Activated CD4-positive, alpha-beta T cell treated with anti-CD3 and anti-CD28 coated beads for 24 hours (primary cell): ENCODE data around the gene KNOP1.
"Not testable (repeated sequence)": the region's sequence is repeated elsewhere in the genome, so short reads cannot be mapped to it uniquely, and the experiment has no call there.

Experiments
- DNase-seq, 2 donors: peaks; one replicate each; pipeline ENCODE4 v3.0.0-alpha.2; 2020; ENCODE audit warnings: low read depth in 2 of 2

KNOP1 gene

DNA sequence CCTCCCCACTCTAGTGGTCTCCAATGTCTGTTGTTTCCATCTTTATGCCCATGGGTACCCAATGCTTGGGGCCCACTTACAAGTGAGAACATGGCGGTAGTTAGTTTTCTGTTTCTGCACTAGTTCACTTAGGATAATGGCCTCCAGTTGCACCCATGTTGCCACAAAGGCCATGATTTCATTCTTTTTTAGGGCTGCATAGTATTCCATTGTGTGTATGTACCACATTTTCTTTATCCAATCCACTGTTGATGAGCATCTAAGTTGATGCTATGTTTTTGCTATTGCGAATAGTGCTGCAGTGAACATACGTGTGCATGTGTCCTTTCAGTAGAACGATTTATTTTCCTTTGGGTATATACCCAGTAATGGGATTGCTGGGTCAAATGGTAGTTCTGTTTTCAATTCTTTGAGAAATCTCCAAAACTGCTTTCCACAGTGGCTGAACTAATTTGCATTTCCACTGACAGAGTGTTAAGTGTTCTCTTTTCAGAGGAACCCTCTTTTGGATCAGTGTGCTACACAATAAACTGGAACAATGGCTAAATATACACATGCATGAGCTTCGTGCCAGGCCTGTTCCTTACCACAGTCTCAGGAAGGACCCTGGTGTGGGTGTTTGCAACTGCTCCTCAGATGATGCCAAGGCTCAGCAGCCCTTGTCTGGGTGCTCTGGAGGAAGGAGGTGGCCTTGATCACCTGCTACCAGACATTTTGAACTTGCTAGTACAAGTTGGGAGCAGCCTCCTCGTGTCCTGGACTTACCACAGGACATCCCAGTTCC is 34.4 kb downstream of the KNOP1 start:
- no peak for DNase-seq

DNA sequence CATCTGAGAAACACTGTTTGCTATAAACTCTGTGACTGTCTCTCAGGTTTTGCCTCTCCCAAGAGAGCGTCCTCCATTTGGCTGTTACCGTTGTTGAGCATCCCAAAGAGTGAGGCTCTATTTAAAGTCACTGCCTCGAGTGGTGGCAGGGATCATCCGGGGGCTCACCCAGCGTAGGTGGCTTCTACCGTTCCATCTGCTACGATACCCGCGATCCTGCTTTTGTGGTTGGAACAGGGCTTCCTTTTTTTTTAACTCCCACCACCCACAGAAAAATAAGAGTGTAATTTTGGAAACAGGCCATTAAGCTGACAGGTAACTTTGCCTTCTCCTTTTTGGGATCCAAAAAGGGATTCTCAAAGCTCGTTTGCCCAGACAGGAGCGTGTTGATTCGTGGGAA is 36.4 kb downstream of the KNOP1 start:
- DNase-seq = no peak

DNA sequence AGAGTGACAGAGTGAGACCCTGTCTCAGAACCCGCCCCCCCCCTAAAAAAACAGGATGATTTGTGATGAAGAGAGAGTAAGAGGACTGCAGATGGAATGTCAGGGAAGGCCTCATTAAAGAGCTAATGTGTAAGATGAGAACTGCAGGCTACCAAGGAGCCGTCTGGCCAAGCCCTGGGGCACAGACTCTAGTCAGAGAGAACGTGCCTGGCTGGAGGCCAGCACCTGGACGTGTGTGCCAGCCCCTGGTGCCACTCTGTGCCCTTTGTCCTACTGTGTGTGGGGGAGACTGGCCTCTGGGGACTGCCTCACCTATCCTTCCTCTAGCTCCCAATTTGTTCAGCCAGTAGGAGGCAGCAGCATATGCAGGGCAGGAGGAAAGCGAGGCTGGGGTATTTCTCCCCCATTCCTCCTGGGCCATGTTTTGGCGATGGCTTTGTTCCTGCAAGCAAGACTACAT is 37.1 kb downstream of the KNOP1 start:
- DNase-seq = no peak

DNA sequence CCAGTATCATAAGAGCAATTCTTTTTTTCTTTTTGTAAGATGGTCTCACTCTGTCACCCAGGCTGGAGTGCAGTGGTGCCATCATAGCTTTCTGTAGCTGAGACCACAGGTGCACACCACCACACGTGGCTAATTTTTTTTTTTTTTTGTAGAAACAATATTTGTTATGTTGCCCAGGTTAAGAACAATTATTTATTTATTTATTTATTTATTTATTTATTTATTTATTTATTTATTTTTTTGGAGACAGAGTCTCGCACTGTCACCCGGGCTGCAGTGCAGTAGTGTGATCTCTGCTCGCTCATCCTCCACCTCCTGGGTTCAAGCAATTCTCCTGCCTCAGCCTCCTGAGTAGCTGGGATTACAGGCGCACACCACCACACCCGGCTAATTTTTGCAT is 38.7 kb downstream of the KNOP1 start:
- DNase-seq = not testable (repeated sequence)

DNA sequence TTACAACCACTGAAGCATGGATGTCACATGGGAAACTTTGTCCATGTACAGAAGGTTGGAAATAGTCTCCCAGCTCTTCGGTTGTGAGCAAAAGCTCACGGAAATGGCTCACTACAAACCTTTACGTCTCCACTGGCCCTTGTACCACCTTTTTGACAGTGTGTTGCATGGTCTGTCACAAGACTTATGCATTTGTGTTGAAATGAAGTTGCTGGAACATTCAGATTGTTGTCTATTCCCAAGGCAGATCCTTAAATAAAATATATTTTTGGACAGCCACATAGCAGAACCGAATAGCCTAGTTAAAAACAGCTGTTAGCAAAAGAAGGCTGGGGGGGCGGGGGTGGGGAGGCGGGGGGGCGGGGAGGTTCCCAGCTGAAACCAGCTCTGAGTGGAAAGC is 39.2 kb downstream of the KNOP1 start:
- DNase-seq = no peak

DNA sequence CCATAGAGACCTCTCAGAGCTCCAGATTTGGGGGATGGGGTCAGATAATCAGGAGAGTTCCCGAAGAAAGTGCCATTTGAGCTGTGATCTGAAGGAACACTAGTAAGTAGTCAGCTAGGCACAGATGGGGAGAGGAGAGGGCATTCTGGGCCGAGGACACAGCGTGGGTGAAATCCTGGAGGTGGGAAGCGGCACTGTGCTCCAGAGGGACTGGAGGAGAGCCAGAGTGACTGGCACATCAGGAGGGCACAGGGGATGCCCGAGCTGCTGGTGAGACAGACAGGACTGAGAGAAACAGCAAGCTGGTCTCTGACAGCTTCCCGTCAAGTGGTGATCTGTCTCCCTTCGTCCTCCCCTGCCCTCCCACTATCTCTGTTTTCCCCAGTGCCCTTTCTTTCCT is 40.6 kb downstream of the KNOP1 start:
- no peak for DNase-seq

DNA sequence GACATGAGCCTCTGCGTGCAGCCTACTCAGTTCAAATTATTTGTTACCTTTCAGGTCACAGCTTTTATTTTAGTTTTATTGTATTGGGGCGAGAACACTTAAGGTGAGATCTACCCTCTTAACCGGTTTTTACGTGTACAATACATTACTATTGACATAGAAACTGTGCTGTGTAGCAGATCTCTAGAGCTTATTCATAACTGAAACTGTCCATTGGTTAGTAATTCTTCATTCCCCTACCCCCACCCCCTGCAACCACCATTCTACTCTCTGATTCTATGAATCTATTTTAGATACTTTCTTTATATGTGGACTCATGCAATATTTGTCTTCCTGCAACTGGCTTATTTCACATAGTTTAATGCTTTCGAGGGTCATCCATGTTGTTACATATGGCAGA is 43.5 kb downstream of the KNOP1 start:
- no peak for DNase-seq

DNA sequence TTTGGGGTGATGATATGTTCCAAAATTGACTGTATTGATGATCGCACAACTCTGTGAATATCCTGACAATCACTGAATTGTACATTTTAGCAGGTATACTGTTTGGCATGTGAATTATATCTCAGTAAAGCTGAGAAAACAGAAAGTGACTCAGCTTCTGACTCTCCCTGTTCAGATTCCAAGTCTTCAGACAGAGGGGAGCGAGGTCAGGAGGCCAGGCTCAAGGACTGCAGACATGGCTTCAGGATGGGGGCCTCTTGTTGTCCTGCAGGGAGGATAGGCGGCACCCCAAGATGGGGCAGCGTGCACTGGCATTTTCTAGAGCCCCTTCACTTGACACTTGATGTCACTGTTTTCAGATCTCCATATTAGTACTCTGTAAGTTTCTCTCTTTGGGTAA is 45.6 kb downstream of the KNOP1 start:
- no peak for DNase-seq

DNA sequence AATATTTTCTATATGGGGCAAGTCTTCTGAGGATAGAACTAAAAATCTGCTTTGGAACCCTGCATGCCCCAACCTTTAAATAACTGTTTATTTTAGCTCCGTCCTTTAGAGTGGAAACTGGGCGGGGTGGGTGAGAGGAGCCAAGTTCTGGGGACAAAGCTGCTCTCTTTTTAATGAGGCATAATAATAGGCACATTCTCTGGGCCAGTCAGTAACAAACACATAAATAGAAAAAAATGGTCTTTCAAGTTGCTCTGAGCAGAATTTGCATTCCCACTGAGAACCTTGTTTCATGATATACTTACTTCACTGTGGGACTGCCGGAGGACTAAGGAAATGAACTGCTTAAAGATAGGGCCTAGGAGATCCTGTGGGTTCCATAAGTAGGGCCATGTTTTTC is 51.5 kb downstream of the KNOP1 start:
- no peak for DNase-seq

DNA sequence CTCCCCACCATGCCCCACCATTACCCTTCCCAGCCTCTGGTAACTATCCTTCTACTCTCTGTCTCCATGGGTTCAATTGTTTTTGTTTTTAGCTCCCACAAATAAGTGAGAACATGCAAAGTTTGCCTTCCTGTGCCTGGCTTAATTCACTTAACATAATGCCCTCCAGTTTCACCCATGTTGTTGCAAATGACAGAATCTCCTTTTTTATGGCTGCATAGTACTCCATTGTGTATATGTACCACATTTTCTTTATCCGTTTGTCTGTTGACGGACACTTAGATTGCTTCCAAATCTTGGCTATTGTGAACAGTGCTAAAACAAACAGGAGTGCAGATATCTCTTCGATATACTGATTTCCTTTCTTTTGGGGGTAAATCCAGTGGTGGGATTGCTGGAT is 52.7 kb downstream of the KNOP1 start:
- not testable (repeated sequence) for DNase-seq

DNA sequence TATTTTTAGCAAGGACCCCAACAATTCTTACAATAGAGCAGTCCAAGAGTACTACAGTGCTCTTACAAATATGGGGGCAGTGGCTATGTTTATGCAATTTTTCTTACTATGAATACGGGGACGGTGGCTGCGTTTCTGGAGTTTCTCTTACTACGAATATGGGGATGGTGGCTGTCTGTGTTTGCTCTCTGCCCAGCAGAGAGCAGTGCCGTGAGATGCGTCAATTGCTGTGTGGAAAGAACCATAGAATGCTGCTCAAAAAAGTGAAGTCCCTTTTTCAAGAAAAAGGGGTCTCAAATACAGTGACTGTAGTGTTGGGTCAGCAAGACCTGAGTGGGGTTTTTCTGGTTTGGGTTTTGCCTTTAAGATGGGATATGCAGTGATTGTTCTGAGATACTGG is 53.9 kb downstream of the KNOP1 start:
- DNase-seq = no peak

DNA sequence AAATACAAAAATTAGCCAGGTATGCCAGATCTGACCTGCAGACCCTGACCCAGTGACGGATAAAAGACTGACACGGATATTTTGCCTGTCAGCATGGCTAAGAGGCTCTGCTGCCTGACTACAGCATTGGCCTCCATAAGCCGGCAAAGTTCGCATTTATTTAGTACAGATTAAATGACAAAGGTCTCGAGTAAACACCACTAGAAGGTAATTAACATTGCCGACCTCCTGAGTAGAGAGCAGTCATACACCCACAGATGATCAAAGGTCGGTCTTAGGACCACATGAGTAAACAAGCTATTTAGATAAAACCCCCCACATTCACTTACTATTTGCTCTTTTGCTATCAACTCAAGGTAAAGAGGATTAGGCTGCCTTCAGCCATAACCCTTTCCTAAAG is 55.7 kb downstream of the KNOP1 start:
- DNase-seq = no peak

DNA sequence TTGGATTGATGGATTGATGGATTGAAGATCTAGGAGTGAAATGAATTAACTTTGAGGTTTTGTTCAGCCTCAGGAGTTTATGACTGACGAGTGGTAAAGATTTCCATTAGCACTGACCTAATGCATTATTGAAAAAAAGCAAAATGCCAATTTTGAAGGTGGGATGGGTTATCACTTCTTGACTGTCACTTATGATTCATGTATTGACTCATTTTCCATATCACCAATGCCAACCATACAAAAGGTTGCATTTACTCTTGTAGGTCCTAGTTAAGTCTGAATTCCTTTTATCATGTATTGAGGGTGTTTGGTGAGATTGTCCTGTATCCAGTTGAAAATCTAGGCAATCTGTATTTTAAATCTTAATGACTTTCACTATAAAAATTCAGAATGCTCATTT is 57.6 kb downstream of the KNOP1 start:
- DNase-seq = no peak

DNA sequence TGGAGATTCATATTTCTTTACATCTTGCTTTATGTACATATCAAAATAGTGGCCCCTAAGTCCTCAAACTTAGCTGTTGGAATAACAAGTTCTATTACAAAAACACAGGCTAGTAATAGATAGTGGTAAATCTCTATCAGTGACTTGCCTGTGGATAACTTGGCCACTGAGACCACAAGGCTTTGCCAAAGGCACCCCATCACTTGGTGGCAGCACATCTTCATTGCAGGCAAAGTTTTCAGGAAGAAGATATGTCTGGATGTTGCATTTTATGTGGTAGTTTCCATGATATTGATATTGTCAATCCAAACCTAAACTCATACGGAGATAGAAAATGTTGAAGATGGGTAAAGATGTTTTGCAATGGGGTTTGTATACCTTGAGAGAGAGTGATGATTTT is 58.5 kb downstream of the KNOP1 start:
- DNase-seq = no peak

DNA sequence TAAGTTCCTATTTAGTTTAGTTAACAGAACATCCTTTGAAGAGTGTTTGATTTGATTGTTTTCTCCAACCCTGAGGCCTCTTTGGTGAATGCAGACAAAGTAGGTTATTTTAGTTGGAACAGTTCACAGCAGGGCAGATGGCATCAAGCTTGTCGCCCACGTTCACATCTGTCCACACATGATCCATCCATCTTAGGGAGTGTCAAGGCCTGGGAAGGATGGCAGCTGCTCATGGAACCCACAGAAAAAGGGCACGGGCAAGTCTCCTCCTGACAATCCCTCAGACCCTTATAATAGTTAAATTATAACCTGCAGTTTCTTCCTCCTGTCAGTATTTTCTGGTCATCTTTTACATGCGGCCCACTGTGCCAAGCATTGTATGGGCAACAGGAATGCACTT is 60.2 kb downstream of the KNOP1 start:
- DNase-seq = no peak

DNA sequence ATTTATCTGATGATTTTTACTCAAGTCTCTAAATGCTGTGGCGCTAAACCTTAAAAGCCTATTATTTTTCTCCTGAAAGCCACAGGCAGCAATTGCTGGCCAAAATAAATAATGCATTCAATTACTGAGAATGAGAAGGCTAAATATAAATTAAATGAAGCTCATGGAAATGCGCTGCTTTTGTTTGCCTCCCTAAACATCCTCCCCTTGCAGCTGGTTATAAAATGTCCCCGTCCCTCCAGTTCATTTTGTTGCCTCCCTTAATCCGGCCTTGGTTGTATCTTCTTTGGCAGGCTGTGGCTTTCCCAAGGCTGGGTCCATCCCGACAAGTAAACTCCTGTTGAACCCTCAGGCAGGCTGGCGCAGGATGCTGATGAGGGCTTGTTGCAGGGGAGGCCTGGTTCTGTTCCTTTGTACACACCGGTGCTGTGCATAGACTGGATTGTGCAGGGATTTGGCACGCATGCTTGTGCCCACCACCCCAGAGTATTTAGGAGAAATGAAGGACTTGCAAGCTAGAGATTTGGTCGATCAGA is 62.7 kb downstream of the KNOP1 start:
- DNase-seq = no peak

DNA sequence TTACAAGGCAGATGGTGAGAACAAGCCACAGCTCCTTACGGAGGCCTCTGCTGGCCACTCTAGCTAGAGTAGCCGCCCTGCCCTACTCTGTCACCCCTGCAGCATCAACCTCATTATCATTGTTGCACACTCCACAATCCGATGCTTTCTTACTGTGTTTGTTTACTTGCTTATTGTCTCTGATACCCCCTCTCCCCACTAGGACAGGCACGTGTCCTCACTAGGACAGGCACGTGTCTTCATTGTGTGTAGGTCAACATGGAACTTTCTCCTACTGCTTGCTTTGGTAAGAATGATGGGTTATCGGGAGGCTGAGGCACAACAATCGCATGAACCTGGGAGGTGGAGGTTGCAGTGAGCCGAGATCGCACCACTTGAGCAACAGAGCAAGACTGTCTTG is 63.9 kb downstream of the KNOP1 start:
- DNase-seq = no peak
